Measurements from ENCODE around the gene NNAT. TPM values are rescaled to one million over a fixed set of nuclear protein-coding genes. Genes with fewer than 3 reads are reported as not detected.
A peak's percentile ranks its signal among the peaks of the same experiment; 100 is the strongest.
"Not testable (repeated sequence)": the region's sequence is repeated elsewhere in the genome, so short reads cannot be mapped to it uniquely, and the experiment has no call there.

The NNAT gene
- total RNA-seq, 6 experiments from 2014 or later = not detected

- H3K4me3 Mint-ChIP-seq = no peak overlapping the region
- H3K27ac Mint-ChIP-seq = no peak overlapping the region
- peak; percentile 40 for DNase-seq
- H3K9me3 Mint-ChIP-seq = no peaks in the 10 kb centered on the region
- TF ChIP-seq CTCF (IDR thresholded peaks at IDR 0.05) = no peak
- peaks cover 46% of the 10 kb centered on the region for H3K4me1 Mint-ChIP-seq (ENCODE audit: low read depth)
- H3K36me3 Mint-ChIP-seq (ENCODE audit: low read depth) = no peaks in the 10 kb centered on the region
- peaks cover 4% of the 10 kb centered on the region for H3K27me3 Mint-ChIP-seq (ENCODE audit: insufficient read depth)
These were observed 17.0 kb downstream of the NNAT start for GRCh38 chr20:37538003-37538402.

DNA sequence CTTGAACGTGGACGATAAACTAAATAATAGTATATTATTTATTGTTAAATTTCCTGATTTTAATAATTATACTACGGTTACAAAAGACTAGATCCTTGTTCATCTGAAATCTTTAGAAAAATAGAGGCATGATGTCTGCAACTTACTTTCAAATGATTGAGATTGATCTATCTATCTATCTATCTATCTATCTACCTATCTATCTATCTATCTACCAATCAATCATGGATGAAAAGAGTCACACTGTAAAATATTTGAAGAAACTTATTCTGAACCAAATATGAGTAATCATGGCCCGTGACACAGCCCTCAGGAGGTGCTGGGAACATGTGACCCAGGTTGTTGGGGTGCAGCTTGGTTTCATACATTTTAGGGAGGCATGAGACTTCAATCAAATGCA is 18.4 kb downstream of the NNAT start:
- H3K27ac Mint-ChIP-seq = no peak overlapping the region
- H3K36me3 Mint-ChIP-seq (ENCODE audit: low read depth) = no peaks in the 10 kb centered on the region
- peaks cover 4% of the 10 kb centered on the region for H3K27me3 Mint-ChIP-seq (ENCODE audit: insufficient read depth)
- DNase-seq = no peak
- H3K4me1 Mint-ChIP-seq (ENCODE audit: low read depth) = peaks cover 46% of the 10 kb centered on the region
- TF ChIP-seq CTCF (IDR thresholded peaks at IDR 0.05) = no peak
- no peak overlapping the region for H3K4me3 Mint-ChIP-seq
- H3K9me3 Mint-ChIP-seq = no peaks in the 10 kb centered on the region

- no peaks in the 10 kb centered on the region for H3K9me3 Mint-ChIP-seq
- peaks cover 7% of the 10 kb centered on the region for H3K27me3 Mint-ChIP-seq (ENCODE audit: insufficient read depth)
- H3K4me1 Mint-ChIP-seq (ENCODE audit: low read depth) = peaks cover 41% of the 10 kb centered on the region
- no peak for DNase-seq
- H3K27ac Mint-ChIP-seq = no peak overlapping the region
- TF ChIP-seq CTCF (IDR thresholded peaks at IDR 0.05) = no peak
- H3K4me3 Mint-ChIP-seq = no peak overlapping the region
- no peaks in the 10 kb centered on the region for H3K36me3 Mint-ChIP-seq (ENCODE audit: low read depth)
These were observed 19.0 kb downstream of the NNAT start for GRCh38 chr20:37540001-37540400.

DNA sequence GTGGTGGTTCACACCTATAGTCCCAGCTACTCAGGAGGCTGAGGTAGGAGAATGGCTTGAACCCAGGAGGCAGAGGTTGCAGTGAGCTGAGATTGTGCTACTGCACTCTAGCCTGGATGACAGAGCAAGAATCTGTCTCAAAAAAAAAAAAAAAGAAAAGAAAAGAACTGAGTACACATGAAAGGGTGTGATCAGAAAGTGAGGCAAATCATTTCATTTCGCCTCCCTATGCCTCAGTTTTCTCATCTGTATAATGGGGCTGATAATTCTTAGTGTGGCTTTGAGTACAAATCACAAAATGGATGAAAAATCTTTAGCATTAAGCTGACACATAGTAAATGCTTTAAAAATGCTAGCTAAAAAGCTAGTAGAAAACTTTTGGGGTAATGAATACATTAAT is 19.8 kb downstream of the NNAT start:
- H3K4me1 Mint-ChIP-seq (ENCODE audit: low read depth) = peaks cover 44% of the 10 kb centered on the region

DNA sequence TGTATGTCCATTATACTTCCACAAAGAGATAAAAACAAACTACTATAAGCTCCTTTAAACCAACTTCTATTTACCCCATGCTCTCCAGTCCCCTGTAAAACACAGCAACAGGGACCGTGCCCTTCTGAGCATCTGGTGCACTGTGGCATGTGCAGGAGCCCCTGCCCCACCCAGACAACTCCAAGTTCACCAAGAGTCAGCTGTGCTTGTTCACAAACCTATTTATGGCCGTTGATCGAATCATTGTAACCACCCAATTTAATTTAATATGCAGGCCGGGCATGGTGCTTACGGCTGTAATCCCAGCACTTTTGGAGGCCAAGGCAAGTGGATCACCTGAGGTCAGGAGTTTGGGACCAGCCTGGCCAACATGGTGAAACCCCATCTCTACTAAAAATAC is 20.3 kb downstream of the NNAT start:
- Mint-ChIP-seq H3K4me1 (ENCODE audit: low read depth) (peaks cover 48% of the 10 kb centered on the region), H3K4me3 (no peak overlapping the region), H3K9me3 (no peaks in the 10 kb centered on the region), H3K36me3 (ENCODE audit: low read depth) (no peaks in the 10 kb centered on the region), H3K27me3 (ENCODE audit: insufficient read depth) (peaks cover 10% of the 10 kb centered on the region), H3K27ac (no peak overlapping the region)
- no peak for TF ChIP-seq CTCF (IDR thresholded peaks at IDR 0.05)
- DNase-seq = no peak

More for the DNA sequence above, 19.8 kb downstream of the NNAT start:
- H3K4me3 Mint-ChIP-seq; DNase-seq; H3K27me3 Mint-ChIP-seq (ENCODE audit: insufficient read depth); H3K27ac Mint-ChIP-seq; H3K9me3 Mint-ChIP-seq; H3K36me3 Mint-ChIP-seq (ENCODE audit: low read depth): not testable (repeated sequence)

GRCh38 chr20:37542281-37542680 is 21.2 kb downstream of the NNAT start:
- DNase-seq = peak; percentile 77
- Mint-ChIP-seq H3K9me3 (no peaks in the 10 kb centered on the region), H3K36me3 (ENCODE audit: low read depth) (no peaks in the 10 kb centered on the region), H3K4me1 (ENCODE audit: low read depth) (peaks cover 48% of the 10 kb centered on the region), H3K27me3 (ENCODE audit: insufficient read depth) (peaks cover 8% of the 10 kb centered on the region), H3K27ac (no peak overlapping the region), H3K4me3 (no peak overlapping the region)
- no peak for TF ChIP-seq CTCF (IDR thresholded peaks at IDR 0.05)

Measured in HFFc6 (cell line).